Middle frontal gyrus (tissue), 1 donor: ENCODE measurements around the gene ADGRG3.

ENCODE experiments used
- DNase-seq: peaks from one replicate; pipeline ENCODE4 v3.0.0-alpha.2; 2015; ENCODE audit warnings: low spot score; ENCODE audit errors: extremely low spot score

The ADGRG3 gene

GRCh38 chr16:57645691-57646387 lies 22.3 kb upstream of the ADGRG3 start:
- no peak for DNase-seq

GRCh38 chr16:57646388-57647039 lies 21.6 kb upstream of the ADGRG3 start:
- no peak for DNase-seq

DNA sequence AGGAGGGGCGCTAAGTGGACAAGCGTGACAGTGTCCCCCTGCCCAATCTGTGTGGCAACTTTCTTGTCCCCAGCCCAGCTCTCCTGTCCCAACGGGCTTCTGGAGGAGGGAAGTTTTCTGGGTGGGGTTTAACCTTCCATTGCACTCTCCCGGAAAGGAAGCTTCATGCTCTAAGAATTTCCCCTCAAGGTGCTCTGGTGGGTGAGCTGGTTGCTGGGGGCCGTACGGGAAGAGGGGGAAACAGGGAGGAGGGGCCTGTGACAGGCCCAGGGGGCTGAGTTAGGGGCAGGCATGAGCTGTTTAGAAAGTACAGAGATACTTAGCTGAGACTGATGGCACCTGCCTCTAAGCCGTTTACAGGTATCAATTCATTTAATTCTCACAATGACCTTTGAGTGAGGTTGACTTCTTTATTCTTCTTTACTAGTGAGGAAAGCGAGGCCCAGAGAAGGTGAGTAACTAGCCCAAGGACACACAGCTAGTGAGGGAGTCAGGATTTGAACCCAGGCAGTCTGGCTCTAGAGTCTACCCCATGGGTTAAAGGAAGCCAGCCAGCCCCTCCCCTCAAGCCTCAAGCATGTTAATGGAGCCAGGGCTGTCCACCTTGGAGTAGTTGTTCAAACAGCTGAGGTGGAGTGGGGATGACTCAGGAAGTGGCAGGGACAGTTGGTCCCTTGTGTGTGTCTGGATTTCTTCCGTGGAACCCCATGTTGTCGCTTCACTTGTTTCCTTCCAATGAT lies 20.8 kb upstream of the ADGRG3 start:
- DNase-seq: no peak

- DNase-seq: no peak
These were observed 20.0 kb upstream of the ADGRG3 start for GRCh38 chr16:57648125-57648524.

- peak; percentile 66 for DNase-seq
These were observed 19.3 kb upstream of the ADGRG3 start for GRCh38 chr16:57648581-57649442.

GRCh38 chr16:57649443-57649751 lies 18.7 kb upstream of the ADGRG3 start:
- no peak for DNase-seq

- no peak for DNase-seq
These were observed 18.3 kb upstream of the ADGRG3 start for GRCh38 chr16:57649846-57650245.

DNA sequence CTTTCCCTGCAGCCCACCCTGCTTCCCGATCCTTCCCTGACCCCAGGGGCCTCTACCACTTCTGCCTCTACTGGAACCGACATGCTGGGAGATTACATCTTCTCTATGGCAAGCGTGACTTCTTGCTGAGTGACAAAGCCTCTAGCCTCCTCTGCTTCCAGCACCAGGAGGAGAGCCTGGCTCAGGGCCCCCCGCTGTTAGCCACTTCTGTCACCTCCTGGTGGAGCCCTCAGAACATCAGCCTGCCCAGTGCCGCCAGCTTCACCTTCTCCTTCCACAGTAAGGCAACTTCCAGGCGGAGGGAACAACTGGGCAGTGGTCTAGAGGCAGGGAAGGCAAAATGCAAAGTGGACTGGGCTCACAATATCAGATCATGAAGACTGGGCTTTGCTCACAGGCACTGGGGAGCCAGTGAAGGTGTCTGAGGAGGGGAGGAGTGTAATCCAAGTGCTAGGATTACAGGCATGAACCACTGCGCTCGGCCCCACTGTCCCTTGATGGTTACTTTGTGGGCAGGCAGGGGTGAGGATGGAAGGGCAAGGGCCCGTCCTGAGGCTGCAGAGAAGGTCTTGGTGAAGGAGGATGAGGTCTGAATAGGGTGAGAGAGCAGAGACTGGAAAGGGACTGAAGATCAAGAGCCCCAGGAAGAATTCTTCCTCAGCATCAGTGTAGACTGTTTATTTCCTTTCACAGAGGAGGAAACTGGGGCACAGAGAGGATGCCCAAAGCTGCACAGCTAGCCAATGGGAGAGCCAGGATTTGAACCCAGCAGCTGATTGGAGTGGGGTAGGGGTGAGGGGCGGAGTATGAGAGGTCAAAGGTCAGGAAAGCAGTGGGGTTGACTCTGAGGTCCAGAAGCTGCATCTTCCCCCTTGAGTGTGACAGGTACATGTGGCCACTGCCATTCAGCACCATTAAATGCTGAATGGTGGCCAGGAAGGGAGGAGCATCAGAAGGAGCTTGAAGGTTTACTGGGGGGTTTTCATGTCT lies 16.5 kb upstream of the ADGRG3 start:
- no peak for DNase-seq

DNA sequence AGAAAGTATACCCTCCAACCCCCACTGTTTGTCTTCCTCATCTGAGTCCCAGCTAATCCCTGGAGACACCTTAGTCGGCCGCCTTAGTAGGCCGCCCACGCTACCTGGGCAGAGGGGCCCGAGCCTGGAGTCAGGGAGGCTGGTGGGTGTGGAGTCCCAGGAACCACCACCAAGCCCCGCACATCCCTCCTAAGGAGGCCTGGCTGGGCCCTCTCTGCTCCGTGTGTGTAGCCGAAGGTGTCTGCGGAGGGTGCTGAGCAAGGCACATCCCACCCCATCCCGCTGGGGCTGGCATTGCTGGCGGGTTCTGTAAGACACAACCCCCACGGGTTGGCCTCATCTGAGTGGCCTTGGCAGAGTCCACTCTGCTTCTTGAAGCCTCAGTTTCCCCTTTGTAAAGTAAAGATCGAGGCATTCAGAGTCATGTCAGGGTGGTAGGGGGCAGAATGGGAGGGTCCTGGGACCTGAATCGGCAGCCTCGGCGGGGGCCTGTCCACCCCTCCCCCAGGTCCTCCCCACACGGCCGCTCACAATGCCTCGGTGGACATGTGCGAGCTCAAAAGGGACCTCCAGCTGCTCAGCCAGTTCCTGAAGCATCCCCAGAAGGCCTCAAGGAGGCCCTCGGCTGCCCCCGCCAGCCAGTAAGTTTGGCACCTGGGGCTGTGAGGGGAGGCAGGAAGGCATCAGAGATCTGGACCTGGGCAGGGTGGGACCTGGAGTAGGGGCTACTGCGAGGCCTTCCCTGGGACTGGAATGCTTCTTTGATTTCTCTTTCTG lies 15.2 kb upstream of the ADGRG3 start:
- no peak for DNase-seq

DNA sequence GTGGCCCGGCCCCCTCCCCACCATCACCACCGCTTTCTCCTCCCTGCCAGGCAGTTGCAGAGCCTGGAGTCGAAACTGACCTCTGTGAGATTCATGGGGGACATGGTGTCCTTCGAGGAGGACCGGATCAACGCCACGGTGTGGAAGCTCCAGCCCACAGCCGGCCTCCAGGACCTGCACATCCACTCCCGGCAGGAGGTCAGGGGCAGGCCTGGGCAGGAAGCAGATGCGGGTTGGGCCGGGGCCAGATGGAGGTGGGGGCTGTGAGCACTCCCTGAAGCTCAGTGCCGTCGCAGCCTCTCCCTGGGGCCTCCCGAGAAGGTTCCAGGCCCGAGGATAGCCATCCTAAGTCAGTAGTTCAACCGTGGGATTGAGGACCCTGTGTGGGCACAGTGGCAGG lies 14.2 kb upstream of the ADGRG3 start:
- no peak for DNase-seq

DNA sequence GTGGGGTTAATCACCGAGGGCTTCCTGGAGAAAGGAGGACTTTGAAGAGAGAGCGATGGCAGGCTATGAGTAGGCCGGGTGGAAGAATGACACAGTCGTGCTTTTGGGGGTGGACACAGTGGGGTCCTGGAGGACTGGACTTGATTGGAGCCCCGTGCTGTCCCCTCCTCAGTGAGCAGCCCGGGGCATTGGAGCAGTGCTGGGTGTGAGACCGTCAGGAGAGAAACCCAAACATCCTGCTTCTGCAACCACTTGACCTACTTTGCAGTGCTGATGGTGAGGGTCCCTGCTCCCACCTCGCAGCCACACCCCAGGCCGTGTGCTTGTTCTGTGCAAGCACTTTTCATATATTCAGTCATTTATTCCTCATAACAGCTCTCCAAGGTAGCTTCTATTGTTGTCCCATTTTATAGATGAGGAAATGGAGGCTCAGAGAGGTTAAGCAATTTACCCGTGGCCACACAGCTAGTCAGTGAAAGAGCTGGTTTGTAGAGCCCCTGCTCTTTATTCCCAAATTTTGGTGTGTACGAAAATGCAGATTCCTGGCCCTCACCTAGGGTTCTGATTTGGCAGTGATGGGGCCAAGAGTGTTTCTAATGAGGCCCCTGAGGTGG lies 11.7 kb upstream of the ADGRG3 start:
- DNase-seq: no peak

- no peak for DNase-seq
These were observed 10.9 kb upstream of the ADGRG3 start for GRCh38 chr16:57657228-57657627.

DNA sequence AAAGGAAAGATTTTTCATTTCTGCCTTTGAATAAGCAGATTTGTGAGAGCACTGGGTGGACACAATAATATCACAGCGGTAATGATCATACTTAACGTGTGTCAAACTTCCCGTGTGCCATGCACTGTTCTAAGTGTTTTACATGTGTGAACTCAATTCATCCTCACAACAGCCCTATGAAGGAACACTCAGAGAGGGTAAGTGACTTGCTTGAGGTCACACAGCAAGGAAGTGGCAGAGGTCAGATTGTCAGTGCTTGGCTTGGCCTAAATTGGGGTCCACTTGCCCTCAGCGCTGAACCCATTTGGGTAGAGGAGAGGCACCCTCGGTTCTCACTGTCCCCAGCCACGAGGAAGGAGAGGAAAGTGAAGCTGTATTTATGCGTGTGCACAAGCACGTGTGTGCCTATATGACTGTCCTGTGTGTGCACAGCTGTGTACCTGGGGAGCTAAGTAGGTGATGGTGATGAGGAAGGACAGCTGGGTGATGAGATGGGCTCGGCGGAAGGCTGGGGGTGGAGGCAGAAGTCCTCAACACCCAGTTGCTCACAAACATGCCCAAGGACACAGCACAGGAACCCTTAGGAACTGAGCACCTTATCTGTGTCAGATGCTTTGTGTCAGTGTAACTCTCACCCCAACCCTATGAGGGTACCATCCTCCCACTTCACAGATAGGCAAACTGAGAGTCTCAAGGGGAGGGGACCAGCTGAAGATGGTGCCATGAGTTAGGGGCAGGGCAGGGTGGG lies 9.8 kb upstream of the ADGRG3 start:
- DNase-seq: no peak

GRCh38 chr16:57658878-57659674 lies 9.0 kb upstream of the ADGRG3 start:
- DNase-seq: no peak

DNA sequence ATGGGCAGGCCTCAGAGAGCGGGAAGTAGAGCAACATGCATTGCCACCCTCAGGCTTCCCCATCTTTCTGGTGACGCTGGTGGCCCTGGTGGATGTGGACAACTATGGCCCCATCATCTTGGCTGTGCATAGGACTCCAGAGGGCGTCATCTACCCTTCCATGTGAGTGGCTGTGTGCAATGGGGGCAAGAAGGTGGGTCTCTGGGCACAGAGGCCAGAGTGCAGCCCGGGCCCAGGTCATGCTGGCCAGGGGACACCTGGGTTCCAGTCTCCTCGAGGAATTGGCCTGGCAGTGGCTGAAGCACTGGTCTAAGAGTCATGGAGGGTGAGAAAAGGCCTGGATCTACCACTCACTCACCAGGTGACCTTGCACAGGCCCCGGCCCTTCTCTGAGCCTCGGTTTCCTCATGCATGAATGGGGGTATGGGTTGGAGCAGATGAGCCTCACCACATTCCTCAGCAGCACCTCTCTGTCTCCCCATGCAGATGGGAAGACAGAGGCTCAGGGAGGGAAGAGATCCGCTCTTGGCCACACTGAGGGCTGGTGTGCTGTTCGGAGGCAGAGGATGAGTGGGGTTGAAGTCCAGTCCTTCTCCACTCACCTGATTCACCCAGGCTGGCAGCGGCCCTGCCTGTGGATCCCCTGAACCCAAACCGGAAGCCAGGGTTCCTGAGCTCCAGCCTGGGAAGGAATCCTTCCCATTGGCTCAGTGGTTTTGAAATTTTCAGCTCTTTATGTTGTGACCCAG lies 7.2 kb upstream of the ADGRG3 start:
- DNase-seq: no peak

DNA sequence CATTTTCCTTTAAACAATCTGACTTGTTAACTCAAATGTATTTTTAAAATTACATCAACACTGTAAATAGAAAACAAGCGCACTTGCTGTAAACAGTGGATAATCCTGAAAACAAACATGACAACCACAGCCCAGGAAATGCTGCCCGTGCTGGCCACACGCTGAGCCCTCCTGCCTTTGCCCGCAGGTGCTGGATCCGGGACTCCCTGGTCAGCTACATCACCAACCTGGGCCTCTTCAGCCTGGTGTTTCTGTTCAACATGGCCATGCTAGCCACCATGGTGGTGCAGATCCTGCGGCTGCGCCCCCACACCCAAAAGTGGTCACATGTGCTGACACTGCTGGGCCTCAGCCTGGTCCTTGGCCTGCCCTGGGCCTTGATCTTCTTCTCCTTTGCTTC lies 6.6 kb upstream of the ADGRG3 start:
- DNase-seq: no peak
